HG02588 (cell line): Measurements from ENCODE around the gene ADH1B.
"Not testable (repeated sequence)": the region's sequence is repeated elsewhere in the genome, so short reads cannot be mapped to it uniquely, and the experiment has no call there.

Source experiments
- ATAC-seq: cut with Tn5 transposase; IDR thresholded peaks from one replicate; pipeline ENCODE4 v1.9.1; 2021; ENCODE audit warnings: mild to moderate bottlenecking, moderate library complexity; ENCODE audit not compliant: unreplicated experiment

ADH1B gene

GRCh38 chr4:99321241-99322191, at the start of gene ADH1B:
ADH1B (minus strand) TSS chr4:99321401; CDS start chr4:99321331, 70 bp downstream.
- no peak for ATAC-seq

GRCh38 chr4:99367817-99368216, 46.6 kb upstream of the ADH1B start:
- not testable (repeated sequence) for ATAC-seq

GRCh38 chr4:99366491-99366890, 45.3 kb upstream of the ADH1B start:
- ATAC-seq = no peak

- no peak for ATAC-seq
Observed at GRCh38 chr4:99362768-99363167, 41.6 kb upstream of the ADH1B start.

- no peak for ATAC-seq
Observed at GRCh38 chr4:99361899-99362275, 40.7 kb upstream of the ADH1B start.

GRCh38 chr4:99361268-99361898, 40.2 kb upstream of the ADH1B start:
- ATAC-seq = no peak

- no peak for ATAC-seq
Observed at GRCh38 chr4:99359480-99360204, 38.4 kb upstream of the ADH1B start.

GRCh38 chr4:99357948-99358347, 36.7 kb upstream of the ADH1B start:
- no peak for ATAC-seq

- no peak for ATAC-seq
Observed at GRCh38 chr4:99356992-99357391, 35.8 kb upstream of the ADH1B start.

GRCh38 chr4:99356149-99356548, 34.9 kb upstream of the ADH1B start:
- not testable (repeated sequence) for ATAC-seq

- no peak for ATAC-seq
Observed at GRCh38 chr4:99352602-99353537, 31.7 kb upstream of the ADH1B start, which contains the start of gene ADH1C. ADH1C (minus strand) TSS chr4:99352746; CDS start chr4:99352675, 71 bp downstream.

- no peak for ATAC-seq
Observed at GRCh38 chr4:99351487-99351886, 30.3 kb upstream of the ADH1B start.

- ATAC-seq = no peak
Observed at GRCh38 chr4:99349338-99349737, 28.1 kb upstream of the ADH1B start.

GRCh38 chr4:99342624-99343023, 21.4 kb upstream of the ADH1B start:
- ATAC-seq = not testable (repeated sequence)

GRCh38 chr4:99341426-99341825, 20.2 kb upstream of the ADH1B start:
- no peak for ATAC-seq

GRCh38 chr4:99339172-99339571, 18.0 kb upstream of the ADH1B start:
- no peak for ATAC-seq

- no peak for ATAC-seq
Observed at GRCh38 chr4:99336553-99336952, 15.4 kb upstream of the ADH1B start.

- no peak for ATAC-seq
Observed at GRCh38 chr4:99334880-99335279, 13.7 kb upstream of the ADH1B start.

- no peak for ATAC-seq
Observed at GRCh38 chr4:99330648-99331047, 9.4 kb upstream of the ADH1B start.

GRCh38 chr4:99329876-99330275, 8.7 kb upstream of the ADH1B start:
- no peak for ATAC-seq
